K562 (cell line): ENCODE measurements around the gene CEMP1. TPM values are rescaled to one million over a fixed set of nuclear protein-coding genes. Genes with fewer than 3 reads are reported as not detected.

Experiments used
- CBFB ChIP-seq: sonication (generic); formaldehyde crosslinking; IDR thresholded peaks from 2 replicates; pipeline ENCODE4 v1.4.0; 2020; ENCODE audit warnings: mild to moderate bottlenecking, missing genetic modification reagents
- FUS ChIP-seq: fragments of 200-400 bp; formaldehyde crosslinking; optimal IDR thresholded peaks from 2 replicates; pipeline ENCODE3; 2017; ENCODE audit warnings: low read depth, low read length
- HDGF ChIP-seq: fragments of 450-650 bp; IDR thresholded peaks from 2 replicates; pipeline ENCODE4 v1.6.1; 2016
- HNRNPH1 ChIP-seq: fragments of 200-400 bp; formaldehyde crosslinking; optimal IDR thresholded peaks from 2 replicates; pipeline ENCODE3; 2017; ENCODE audit warnings: low read depth, mild to moderate bottlenecking, low read length, moderate library complexity
- POLR2B ChIP-seq: fragments of 450-650 bp; IDR thresholded peaks from 2 replicates; pipeline ENCODE4 v1.6.1; 2018; ENCODE audit warnings: low read depth; ENCODE audit not compliant: partially characterized antibody
- RB1 ChIP-seq: fragments of 450-650 bp; IDR thresholded peaks from 2 replicates; pipeline ENCODE4 v1.6.1; 2017; ENCODE audit warnings: low read depth, mild to moderate bottlenecking
- SMARCB1 ChIP-seq: IDR thresholded peaks from 2 replicates; pipeline ENCODE4 v1.6.1; 2011; ENCODE audit warnings: improper control_type of control experiment, low read depth; ENCODE audit not compliant: insufficient read length
- SPI1 ChIP-seq: IDR thresholded peaks from 2 replicates; pipeline ENCODE4 v1.6.1; 2011; ENCODE audit warnings: low read depth, low read length, control low read depth, borderline replicate concordance
- TFE3 ChIP-seq: fragments of 450-650 bp; formaldehyde crosslinking; IDR thresholded peaks from 2 replicates; pipeline ENCODE4 v1.4.0; 2020; ENCODE audit warnings: mild to moderate bottlenecking, mixed read lengths
- ZNF263 ChIP-seq: sonication (generic); formaldehyde crosslinking; IDR thresholded peaks from 2 replicates; pipeline ENCODE4 v1.8.0; 2022; ENCODE audit warnings: mild to moderate bottlenecking, missing genetic modification reagents, borderline replicate concordance
- ZNF41 ChIP-seq: fragments of 250-450 bp; sonication (Bioruptor Pico); conservative IDR thresholded peaks from 2 replicates; pipeline ENCODE4 v1.4.0; 2020; ENCODE audit warnings: mild to moderate bottlenecking
- polyA plus RNA-seq, 8 experiments: library from polyadenylated mRNA; depleted of rRNA in 4 of 8; stranded (reverse) in 5 of 8; unstranded in 3 of 8; fragments of >200 nt; fragmentation: Nextera tagmentation in 2 of 8; fragmentation: Illumina TruSeq in 1 of 8; extraction: Ambion mirVana in 2 of 8; extraction: Trizol in 1 of 8; gene quantifications; 2 replicates each; pipeline versions ENCODE4 v1.2.1 to v1.2.3, GENCODE V29; 2011 to 2014; ENCODE audit warnings: inconsistent platforms in 1 of 8, missing spikeins in 1 of 8
- total RNA-seq, 7 experiments: library from RNA; depleted of rRNA in 6 of 7; stranded (reverse); fragments of >200 nt in 6 of 7; fragmentation: Illumina TruSeq in 2 of 7; extraction: Trizol in 2 of 7; gene quantifications; 2 replicates each; pipeline versions ENCODE4 v1.2.1 to v1.2.3, GENCODE V29; 2011 to 2021; ENCODE audit warnings: low replicate concordance in 1 of 7
- TF ChIP-seq, protein P1 (sequence below): fragments of 450-650 bp; IDR thresholded peaks from 2 replicates; pipeline ENCODE4 v1.6.1; 2016; ENCODE audit warnings: mild to moderate bottlenecking
- TF ChIP-seq, protein P2 (sequence below): fragments of 450-650 bp; formaldehyde crosslinking; IDR thresholded peaks from 2 replicates; pipeline ENCODE4 v1.4.0; 2022; ENCODE audit warnings: missing genetic modification characterization
- TF ChIP-seq, protein P3 (sequence below): sonication (generic); formaldehyde crosslinking; IDR thresholded peaks from 2 replicates; pipeline ENCODE4 v1.8.0; 2022; ENCODE audit warnings: mild to moderate bottlenecking, missing genetic modification reagents
- TF ChIP-seq, protein P4 (sequence below): fragments of 250-450 bp; sonication (Bioruptor Pico); IDR thresholded peaks from 2 replicates; pipeline ENCODE4 v1.9.0; 2021; ENCODE audit warnings: mild to moderate bottlenecking, inconsistent platforms

Gene CEMP1
- total and polyA plus RNA-seq, 9 of the 15 experiments (the other 6 are each of a cell fraction or from before 2014, with no cell fraction given): 0.05 to 0.45 TPM; not detected in 7

DNA sequence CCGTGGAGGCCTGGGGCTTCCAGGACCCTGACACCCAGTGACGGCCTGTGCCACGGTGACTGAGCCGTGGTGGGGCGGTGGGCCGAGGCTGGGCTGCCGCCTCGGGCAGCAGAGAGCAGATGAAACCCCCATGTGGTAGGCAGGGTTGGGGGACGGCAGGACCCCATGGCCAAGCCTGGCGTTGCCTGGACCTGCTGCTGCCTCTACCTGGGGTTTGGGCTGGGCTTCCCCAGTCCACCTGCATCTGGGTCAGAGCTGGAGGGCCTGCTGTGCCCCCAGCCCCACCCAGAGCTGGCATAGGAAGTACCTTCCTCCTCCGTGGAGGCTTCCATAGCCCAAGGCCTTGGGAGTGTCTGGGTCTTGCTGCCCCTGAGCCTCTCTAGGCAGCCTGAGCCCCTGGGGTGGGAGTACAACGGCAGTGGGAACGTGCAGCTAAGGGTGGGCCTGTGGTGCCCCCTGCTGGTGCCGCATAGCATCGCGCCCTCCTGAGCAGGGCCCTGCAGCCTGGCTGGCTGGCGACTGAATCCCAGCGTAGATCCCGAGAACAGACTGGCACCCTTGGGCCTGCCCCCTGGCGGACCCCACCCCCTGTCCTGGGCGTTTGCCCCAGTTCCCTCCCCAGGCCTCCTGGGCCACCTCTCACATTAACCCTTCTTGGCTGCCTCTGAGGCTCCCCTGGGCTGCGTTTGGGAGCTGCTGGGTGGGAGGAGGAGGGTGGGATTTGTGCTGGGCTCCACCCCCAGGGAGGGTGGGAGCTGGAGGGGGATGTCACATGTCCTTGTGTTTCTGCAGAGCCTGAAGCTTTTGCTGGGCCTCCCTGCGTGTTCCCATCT lies 30.1 kb downstream of the CEMP1 start (continued):
- TF ChIP-seq, protein P1, sequence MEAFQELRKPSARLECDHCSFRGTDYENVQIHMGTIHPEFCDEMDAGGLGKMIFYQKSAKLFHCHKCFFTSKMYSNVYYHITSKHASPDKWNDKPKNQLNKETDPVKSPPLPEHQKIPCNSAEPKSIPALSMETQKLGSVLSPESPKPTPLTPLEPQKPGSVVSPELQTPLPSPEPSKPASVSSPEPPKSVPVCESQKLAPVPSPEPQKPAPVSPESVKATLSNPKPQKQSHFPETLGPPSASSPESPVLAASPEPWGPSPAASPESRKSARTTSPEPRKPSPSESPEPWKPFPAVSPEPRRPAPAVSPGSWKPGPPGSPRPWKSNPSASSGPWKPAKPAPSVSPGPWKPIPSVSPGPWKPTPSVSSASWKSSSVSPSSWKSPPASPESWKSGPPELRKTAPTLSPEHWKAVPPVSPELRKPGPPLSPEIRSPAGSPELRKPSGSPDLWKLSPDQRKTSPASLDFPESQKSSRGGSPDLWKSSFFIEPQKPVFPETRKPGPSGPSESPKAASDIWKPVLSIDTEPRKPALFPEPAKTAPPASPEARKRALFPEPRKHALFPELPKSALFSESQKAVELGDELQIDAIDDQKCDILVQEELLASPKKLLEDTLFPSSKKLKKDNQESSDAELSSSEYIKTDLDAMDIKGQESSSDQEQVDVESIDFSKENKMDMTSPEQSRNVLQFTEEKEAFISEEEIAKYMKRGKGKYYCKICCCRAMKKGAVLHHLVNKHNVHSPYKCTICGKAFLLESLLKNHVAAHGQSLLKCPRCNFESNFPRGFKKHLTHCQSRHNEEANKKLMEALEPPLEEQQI: no peak
- TF ChIP-seq SMARCB1 (no peak), HDGF (0 out of 2 replicates have a peak, but pooled peaks have one; percentile 84), ZNF263 (CRISPR knock-in tag) (peak; percentile 50), SPI1 (no peak), POLR2B (no peak), FUS (no peak), HNRNPH1 (no peak), RB1 (peak; percentile 67; the same call in 1 of the 2 replicates), TFE3 (CRISPR knock-in tag) (no peak), ZNF41 (CRISPR knock-in tag) (no peak), CBFB (CRISPR knock-in tag) (peak; percentile 65; the same call in 1 of the 2 replicates)
- TF ChIP-seq, protein P2, sequence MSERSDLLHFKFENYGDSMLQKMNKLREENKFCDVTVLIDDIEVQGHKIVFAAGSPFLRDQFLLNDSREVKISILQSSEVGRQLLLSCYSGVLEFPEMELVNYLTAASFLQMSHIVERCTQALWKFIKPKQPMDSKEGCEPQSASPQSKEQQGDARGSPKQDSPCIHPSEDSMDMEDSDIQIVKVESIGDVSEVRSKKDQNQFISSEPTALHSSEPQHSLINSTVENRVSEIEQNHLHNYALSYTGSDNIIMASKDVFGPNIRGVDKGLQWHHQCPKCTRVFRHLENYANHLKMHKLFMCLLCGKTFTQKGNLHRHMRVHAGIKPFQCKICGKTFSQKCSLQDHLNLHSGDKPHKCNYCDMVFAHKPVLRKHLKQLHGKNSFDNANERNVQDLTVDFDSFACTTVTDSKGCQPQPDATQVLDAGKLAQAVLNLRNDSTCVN (CRISPR knock-in tag): no peak
- TF ChIP-seq, protein P3, sequence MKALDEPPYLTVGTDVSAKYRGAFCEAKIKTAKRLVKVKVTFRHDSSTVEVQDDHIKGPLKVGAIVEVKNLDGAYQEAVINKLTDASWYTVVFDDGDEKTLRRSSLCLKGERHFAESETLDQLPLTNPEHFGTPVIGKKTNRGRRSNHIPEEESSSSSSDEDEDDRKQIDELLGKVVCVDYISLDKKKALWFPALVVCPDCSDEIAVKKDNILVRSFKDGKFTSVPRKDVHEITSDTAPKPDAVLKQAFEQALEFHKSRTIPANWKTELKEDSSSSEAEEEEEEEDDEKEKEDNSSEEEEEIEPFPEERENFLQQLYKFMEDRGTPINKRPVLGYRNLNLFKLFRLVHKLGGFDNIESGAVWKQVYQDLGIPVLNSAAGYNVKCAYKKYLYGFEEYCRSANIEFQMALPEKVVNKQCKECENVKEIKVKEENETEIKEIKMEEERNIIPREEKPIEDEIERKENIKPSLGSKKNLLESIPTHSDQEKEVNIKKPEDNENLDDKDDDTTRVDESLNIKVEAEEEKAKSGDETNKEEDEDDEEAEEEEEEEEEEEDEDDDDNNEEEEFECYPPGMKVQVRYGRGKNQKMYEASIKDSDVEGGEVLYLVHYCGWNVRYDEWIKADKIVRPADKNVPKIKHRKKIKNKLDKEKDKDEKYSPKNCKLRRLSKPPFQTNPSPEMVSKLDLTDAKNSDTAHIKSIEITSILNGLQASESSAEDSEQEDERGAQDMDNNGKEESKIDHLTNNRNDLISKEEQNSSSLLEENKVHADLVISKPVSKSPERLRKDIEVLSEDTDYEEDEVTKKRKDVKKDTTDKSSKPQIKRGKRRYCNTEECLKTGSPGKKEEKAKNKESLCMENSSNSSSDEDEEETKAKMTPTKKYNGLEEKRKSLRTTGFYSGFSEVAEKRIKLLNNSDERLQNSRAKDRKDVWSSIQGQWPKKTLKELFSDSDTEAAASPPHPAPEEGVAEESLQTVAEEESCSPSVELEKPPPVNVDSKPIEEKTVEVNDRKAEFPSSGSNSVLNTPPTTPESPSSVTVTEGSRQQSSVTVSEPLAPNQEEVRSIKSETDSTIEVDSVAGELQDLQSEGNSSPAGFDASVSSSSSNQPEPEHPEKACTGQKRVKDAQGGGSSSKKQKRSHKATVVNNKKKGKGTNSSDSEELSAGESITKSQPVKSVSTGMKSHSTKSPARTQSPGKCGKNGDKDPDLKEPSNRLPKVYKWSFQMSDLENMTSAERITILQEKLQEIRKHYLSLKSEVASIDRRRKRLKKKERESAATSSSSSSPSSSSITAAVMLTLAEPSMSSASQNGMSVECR (CRISPR knock-in tag): peak; percentile 20; the same call in 1 of the 2 replicates
- TF ChIP-seq, protein P4, sequence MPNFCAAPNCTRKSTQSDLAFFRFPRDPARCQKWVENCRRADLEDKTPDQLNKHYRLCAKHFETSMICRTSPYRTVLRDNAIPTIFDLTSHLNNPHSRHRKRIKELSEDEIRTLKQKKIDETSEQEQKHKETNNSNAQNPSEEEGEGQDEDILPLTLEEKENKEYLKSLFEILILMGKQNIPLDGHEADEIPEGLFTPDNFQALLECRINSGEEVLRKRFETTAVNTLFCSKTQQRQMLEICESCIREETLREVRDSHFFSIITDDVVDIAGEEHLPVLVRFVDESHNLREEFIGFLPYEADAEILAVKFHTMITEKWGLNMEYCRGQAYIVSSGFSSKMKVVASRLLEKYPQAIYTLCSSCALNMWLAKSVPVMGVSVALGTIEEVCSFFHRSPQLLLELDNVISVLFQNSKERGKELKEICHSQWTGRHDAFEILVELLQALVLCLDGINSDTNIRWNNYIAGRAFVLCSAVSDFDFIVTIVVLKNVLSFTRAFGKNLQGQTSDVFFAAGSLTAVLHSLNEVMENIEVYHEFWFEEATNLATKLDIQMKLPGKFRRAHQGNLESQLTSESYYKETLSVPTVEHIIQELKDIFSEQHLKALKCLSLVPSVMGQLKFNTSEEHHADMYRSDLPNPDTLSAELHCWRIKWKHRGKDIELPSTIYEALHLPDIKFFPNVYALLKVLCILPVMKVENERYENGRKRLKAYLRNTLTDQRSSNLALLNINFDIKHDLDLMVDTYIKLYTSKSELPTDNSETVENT (CRISPR knock-in tag): no peak
